ENCODE measurements around the gene SORBS1. TPM values are rescaled to one million over a fixed set of nuclear protein-coding genes. Genes with fewer than 3 reads are reported as not detected.

SORBS1 gene
- total and polyA plus RNA-seq, 2 of the 13 experiments (the other 11 are each of a cell fraction or from before 2014, with no cell fraction given) = 16.8 to 39.8 TPM

DNA sequence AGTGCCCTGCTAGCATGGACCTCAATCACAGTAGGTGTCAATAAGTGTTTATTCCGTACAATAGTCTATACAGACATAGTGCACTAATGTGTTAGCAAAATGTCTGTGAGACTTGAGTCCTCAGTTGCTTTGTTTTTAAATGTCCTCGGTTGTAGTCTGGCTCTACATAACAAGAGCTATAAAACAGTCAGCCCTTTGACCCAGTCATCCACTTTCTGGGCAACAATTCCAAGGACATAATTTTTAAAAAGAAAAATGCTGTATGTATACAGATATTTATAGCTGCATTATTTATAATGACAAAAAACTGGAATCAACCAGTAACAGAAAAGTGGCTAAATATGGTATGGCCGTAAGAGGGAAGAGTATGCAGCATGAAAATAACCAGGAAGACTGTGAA, 267.5 kb downstream of the SORBS1 start:
- Histone ChIP-seq H3K9me3 (ENCODE audit: low read length) (no peaks in the 10 kb centered on the region), H4K20me1 (ENCODE audit: insufficient read depth, low read length) (no peaks in the 10 kb centered on the region; the same call in 1 of the 2 replicates), H3K4me3 (replicated peaks in 1 of 3; ENCODE audit: insufficient read depth in 1 of 3, low read depth in 2 of 3, low read length in 3 of 3) (no peak overlapping the region), H3K27me3 (ENCODE audit: control insufficient read depth in 1 of 2, insufficient read depth in 2 of 2, low read length in 2 of 2) (no peaks in the 10 kb centered on the region), H3K36me3 (replicated peaks in 1 of 2; ENCODE audit: control insufficient read depth in 1 of 2, insufficient read depth in 2 of 2, low read length in 2 of 2) (no peaks in the 10 kb centered on the region), H3K4me1 (ENCODE audit: insufficient read depth, low read length) (peaks cover 28% of the 10 kb centered on the region), H3K9ac (ENCODE audit: insufficient read depth, low read depth, low read length) (no peak overlapping the region), H3K4me2 (ENCODE audit: low read depth, low read length) (no peak overlapping the region), H2AFZ (ENCODE audit: low read length) (no peak overlapping the region), H3K79me2 (ENCODE audit: insufficient read depth, low read length) (peaks cover 20% of the 10 kb centered on the region), H3K27ac (ENCODE audit: extremely low read length, insufficient read depth, low read length) (no peak overlapping the region)
- BruUV-seq (replicated peaks) = no TSS peak
- ATAC-seq (no peak), DNase-seq (ENCODE audit: low spot score) (no peak), FAIRE-seq (no peak)
- intact Hi-C loops (cut with micrococcal nuclease; ENCODE audit: unreplicated experiment) = loop anchor here (5.0 kb wide), 1 partner anchor 54 kb away; no protein-coding TSS in a partner anchor
- 87% methylated on average over 3 of the region's 3 CpGs for WGBS (ENCODE audit: low lambda C conversion rate)
- ChIA-PET CTCF (ENCODE audit: low intra/inter-chr PET ratio, low total read pairs) (no interaction called here), POLR2A (no interaction called here)
- TF ChIP-seq, protein P1, sequence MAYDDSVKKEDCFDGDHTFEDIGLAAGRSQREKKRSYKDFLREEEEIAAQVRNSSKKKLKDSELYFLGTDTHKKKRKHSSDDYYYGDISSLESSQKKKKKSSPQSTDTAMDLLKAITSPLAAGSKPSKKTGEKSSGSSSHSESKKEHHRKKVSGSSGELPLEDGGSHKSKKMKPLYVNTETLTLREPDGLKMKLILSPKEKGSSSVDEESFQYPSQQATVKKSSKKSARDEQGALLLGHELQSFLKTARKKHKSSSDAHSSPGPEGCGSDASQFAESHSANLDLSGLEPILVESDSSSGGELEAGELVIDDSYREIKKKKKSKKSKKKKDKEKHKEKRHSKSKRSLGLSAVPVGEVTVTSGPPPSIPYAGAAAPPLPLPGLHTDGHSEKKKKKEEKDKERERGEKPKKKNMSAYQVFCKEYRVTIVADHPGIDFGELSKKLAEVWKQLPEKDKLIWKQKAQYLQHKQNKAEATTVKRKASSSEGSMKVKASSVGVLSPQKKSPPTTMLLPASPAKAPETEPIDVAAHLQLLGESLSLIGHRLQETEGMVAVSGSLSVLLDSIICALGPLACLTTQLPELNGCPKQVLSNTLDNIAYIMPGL (CRISPR knock-in tag; IDR thresholded peaks at IDR 0.05; ENCODE audit: borderline replicate concordance in 1 of 2, low read depth in 1 of 2) = no peak
- no peak for TF ChIP-seq FOXK2 (IDR thresholded peaks at IDR 0.05)
- TF ChIP-seq KLF9 (CRISPR knock-in tag; IDR thresholded peaks at IDR 0.05; ENCODE audit: low read depth) = no peak
- TF ChIP-seq PPARG (CRISPR knock-in tag; conservative IDR thresholded peaks at IDR 0.05) = no peak
- no peak for TF ChIP-seq ZNF446 (CRISPR knock-in tag; IDR thresholded peaks at IDR 0.05)
- TF ChIP-seq, protein P2, sequence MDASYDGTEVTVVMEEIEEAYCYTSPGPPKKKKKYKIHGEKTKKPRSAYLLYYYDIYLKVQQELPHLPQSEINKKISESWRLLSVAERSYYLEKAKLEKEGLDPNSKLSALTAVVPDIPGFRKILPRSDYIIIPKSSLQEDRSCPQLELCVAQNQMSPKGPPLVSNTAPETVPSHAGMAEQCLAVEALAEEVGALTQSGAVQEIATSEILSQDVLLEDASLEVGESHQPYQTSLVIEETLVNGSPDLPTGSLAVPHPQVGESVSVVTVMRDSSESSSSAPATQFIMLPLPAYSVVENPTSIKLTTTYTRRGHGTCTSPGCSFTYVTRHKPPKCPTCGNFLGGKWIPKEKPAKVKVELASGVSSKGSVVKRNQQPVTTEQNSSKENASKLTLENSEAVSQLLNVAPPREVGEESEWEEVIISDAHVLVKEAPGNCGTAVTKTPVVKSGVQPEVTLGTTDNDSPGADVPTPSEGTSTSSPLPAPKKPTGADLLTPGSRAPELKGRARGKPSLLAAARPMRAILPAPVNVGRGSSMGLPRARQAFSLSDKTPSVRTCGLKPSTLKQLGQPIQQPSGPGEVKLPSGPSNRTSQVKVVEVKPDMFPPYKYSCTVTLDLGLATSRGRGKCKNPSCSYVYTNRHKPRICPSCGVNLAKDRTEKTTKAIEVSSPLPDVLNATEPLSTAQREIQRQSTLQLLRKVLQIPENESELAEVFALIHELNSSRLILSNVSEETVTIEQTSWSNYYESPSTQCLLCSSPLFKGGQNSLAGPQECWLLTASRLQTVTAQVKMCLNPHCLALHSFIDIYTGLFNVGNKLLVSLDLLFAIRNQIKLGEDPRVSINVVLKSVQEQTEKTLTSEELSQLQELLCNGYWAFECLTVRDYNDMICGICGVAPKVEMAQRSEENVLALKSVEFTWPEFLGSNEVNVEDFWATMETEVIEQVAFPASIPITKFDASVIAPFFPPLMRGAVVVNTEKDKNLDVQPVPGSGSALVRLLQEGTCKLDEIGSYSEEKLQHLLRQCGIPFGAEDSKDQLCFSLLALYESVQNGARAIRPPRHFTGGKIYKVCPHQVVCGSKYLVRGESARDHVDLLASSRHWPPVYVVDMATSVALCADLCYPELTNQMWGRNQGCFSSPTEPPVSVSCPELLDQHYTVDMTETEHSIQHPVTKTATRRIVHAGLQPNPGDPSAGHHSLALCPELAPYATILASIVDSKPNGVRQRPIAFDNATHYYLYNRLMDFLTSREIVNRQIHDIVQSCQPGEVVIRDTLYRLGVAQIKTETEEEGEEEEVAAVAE (CRISPR knock-in tag; IDR thresholded peaks at IDR 0.05; ENCODE audit: borderline replicate concordance) = no peak
- no peak for TF ChIP-seq ZSCAN29 (CRISPR knock-in tag; conservative IDR thresholded peaks at IDR 0.05)
- no peak for TF ChIP-seq ZZZ3 (CRISPR knock-in tag; IDR thresholded peaks at IDR 0.05; ENCODE audit: borderline replicate concordance)
- no peak for TF ChIP-seq XBP1 (CRISPR knock-in tag; IDR thresholded peaks at IDR 0.05)
- TF ChIP-seq ZNF530 (CRISPR knock-in tag; IDR thresholded peaks at IDR 0.05; ENCODE audit: low read depth) = no peak
- TF ChIP-seq, protein P3, sequence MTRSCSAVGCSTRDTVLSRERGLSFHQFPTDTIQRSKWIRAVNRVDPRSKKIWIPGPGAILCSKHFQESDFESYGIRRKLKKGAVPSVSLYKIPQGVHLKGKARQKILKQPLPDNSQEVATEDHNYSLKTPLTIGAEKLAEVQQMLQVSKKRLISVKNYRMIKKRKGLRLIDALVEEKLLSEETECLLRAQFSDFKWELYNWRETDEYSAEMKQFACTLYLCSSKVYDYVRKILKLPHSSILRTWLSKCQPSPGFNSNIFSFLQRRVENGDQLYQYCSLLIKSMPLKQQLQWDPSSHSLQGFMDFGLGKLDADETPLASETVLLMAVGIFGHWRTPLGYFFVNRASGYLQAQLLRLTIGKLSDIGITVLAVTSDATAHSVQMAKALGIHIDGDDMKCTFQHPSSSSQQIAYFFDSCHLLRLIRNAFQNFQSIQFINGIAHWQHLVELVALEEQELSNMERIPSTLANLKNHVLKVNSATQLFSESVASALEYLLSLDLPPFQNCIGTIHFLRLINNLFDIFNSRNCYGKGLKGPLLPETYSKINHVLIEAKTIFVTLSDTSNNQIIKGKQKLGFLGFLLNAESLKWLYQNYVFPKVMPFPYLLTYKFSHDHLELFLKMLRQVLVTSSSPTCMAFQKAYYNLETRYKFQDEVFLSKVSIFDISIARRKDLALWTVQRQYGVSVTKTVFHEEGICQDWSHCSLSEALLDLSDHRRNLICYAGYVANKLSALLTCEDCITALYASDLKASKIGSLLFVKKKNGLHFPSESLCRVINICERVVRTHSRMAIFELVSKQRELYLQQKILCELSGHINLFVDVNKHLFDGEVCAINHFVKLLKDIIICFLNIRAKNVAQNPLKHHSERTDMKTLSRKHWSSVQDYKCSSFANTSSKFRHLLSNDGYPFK (CRISPR knock-in tag; IDR thresholded peaks at IDR 0.05; ENCODE audit: borderline replicate concordance) = no peak
- no peak for TF ChIP-seq FOXA3 (CRISPR knock-in tag; IDR thresholded peaks at IDR 0.05)
- no peak for TF ChIP-seq GPN1 (CRISPR knock-in tag; IDR thresholded peaks at IDR 0.05; ENCODE audit: borderline replicate concordance)
- TF ChIP-seq NR2F2 (IDR thresholded peaks at IDR 0.05; ENCODE audit: borderline replicate concordance, low read depth) = no peak
- in situ Hi-C loops (cut with HindIII; ENCODE audit: extremely low pct_ligation_motif_present, low pct_unique_long_range_greater_than_20kb) = loop anchor here (5.0 kb wide), 1 partner anchor 46 kb away; no protein-coding TSS in a partner anchor
